HG02970 (cell line): ENCODE results near the gene TAGAP.

Experiments used
- ATAC-seq: cut with Tn5 transposase; IDR thresholded peaks from one replicate; pipeline ENCODE4 v1.9.1; 2021; ENCODE audit warnings: mild to moderate bottlenecking, moderate library complexity, moderate number of reproducible peaks; ENCODE audit not compliant: unreplicated experiment, low FRiP score

The TAGAP gene

DNA sequence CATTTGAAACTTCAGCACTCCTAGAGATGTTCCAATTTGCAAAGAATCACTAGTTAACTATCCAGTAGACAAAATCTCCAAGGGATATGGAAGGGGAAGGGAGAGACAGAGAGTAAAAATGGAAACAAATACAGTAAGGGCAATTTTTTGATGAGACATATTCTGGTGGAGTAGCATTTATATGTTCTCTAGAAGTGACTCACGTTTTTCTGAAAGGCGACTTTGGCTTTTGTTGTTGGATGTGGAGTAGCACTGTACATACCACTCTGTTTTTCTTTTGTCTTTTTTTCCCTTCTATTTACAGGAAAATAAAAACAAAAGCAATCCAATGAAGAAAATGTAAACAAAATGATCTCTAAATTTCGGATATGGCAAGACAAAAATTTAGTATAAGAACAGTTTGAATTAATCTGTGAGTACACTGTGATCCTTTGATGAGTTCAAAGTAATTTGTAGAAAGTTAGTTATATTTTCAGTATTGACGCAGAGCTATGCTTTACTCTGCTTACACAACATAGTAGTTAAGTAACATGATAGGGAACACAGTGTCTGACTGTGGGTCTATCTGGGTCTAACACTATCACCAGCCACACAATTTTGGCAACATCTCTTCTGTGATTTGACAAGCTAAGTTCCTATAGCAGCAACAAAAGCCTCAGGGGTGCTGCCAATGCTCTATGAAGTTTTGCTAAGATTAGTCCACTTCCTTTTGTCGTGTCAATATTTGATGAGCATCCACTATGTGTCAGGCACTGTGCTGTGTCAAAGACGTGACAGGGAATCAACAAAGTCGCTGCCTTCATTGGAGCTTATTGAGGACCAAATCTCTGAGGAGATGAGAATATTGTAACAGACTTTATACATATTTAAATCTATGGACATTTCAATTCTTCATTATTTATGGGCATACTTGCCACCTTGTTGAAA, 27.3 kb upstream of the TAGAP start:
- ATAC-seq: no peak

DNA sequence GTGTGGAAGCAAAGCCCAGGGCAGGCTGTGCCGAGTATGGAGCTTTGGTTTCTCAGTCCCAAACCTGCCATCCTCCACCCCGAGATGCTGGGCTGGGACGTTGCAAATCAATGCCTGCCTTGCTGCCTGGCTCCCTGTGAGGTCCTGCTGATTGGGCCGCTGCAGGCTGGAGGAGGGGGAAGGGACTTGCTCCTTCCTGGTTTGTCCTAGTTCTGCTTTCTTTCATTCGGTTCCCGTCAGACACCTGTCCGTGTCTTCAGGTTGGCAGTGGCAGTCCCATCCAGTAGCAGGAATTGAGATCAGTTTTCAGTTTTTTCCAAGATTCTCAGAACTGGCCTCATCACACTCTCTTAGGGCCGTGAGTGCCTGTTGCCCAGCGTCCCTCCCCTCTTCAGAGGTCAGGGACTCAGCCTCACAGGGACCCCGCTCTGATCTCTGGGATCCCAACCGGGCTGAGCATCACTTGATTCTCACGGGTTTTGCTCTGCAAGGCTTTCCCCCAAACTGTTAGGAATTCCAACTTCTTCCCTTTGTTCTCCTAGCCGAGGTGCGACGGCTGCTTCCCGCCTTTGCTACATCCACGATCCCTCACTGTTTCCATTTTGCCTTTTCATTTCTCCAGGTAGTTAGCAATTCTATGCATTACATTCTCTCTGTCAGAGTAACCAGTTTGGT, 24.2 kb upstream of the TAGAP start:
- no peak for ATAC-seq

DNA sequence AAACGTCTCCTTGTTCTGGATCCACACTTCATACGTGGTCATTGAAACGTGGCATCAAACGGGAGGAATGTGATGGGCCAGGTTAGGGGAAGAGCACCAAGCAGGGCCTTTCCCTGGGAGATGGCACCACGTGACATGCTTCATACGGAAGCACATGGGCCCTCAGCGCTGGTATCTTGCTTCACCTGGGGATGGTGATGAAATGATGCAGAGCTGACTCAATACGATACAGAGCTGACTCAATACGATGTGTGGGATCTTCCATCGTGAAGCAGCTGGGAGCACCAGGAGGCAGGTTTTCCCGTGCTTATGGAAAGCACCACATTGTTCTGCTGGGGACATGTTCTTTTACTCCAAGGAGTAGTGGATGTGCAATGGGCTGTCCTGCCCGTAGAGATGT, 22.5 kb upstream of the TAGAP start:
- ATAC-seq: no peak

- no peak for ATAC-seq
Observed at GRCh38 chr6:159066483-159066882, 21.7 kb upstream of the TAGAP start.

GRCh38 chr6:159065759-159066329, 21.1 kb upstream of the TAGAP start:
- no peak for ATAC-seq

GRCh38 chr6:159065091-159065490, 20.3 kb upstream of the TAGAP start:
- no peak for ATAC-seq

GRCh38 chr6:159064477-159064876, 19.7 kb upstream of the TAGAP start:
- ATAC-seq: no peak

DNA sequence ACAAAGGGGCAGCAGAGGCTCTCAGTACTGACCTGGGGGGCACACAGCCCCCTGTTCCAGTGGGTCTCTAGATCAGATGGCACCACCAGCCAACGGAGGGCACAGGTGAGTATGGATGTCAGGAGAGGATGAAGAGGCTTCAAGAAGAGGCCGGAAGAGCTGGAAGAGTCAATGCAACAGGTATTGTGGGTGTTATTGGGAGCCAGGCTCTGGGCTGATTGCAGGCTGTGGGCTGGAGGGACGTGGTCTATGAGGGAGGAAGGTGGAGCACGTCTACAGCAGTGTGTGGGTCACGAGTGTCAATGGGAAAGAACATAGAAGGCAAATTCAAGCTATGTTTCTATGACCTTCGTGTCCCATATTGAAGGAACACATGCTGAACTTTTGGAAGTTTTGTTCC, 18.8 kb upstream of the TAGAP start:
- ATAC-seq: no peak

GRCh38 chr6:159062976-159063375, 18.2 kb upstream of the TAGAP start:
- no peak for ATAC-seq

- ATAC-seq: no peak
Observed at GRCh38 chr6:159062564-159062945, 17.8 kb upstream of the TAGAP start.

- ATAC-seq: no peak
Observed at GRCh38 chr6:159061805-159062563, 17.2 kb upstream of the TAGAP start.

- no peak for ATAC-seq
Observed at GRCh38 chr6:159061146-159061545, 16.4 kb upstream of the TAGAP start.

DNA sequence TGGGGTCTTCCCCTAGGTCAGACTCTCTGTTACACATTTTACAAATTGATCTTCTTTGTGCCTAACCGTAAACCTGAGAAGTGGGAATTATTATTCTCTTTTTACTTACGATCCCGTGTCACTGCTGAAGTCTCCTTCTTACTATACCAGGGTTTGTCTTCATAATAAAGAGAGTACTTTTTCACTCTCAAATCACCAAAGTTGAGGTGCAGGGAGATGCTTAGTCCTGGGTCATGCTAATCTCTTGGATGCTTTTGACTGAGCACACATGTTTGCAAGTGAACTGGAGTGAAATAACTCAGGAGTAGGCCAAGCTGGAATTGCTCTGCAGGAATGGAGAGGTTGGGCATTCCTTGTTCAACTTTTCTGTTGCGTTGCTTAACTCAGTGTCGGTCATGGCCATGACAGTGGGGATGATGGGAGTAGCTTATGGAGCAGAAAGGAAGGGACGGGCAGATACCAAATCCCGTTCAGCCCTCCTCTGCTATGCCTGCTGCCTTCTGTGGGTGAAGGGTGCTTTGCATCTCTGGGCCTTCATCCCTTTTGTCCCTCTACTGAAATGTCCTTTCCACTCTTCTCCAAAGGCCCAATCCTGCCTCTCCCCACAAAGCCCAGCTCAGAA, 15.2 kb upstream of the TAGAP start:
- no peak for ATAC-seq

- no peak for ATAC-seq
Observed at GRCh38 chr6:159059141-159059540, 14.3 kb upstream of the TAGAP start.

DNA sequence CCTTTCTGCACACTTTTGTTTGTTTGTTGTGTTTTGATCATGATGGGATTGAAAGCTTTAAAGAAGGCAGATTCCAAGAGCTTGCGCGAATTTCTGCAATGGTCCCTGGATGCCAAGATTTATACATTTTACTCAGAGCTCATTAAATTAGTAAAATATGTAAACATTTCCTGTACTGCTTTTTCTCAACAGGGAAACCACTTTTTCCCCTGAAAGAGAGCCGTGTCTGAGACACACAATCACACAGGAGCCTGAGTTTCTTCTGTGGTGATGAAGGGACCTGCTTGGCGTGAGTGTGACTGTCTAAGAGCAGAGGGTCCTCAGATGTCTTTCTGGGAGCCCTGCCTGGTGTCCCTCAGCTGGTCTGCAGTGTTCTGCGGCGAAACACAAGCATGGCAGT, 12.1 kb upstream of the TAGAP start:
- ATAC-seq: no peak

- ATAC-seq: no peak
Observed at GRCh38 chr6:159056432-159056831, 11.6 kb upstream of the TAGAP start.

DNA sequence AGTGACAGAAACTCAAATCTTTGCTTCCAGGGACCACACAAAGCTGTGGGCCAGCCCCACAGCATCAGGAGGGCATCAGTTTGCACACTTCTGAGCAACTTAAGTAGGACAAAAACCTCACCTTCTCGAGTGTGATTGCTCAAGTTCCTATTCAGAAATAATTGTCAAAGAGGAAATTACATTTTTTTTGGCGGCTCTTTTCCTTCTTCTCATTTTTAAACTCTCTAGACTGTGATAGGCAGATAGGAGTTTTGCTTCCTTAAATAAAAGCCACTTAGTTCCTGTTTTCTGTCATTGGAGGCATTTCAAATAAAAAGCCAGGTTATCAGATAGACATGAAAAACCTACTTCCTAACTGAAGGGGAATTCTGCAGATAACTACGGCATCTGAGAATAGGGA, 11.2 kb upstream of the TAGAP start:
- ATAC-seq: no peak

GRCh38 chr6:159053781-159054398, 9.1 kb upstream of the TAGAP start:
- ATAC-seq: no peak

GRCh38 chr6:159052720-159053119, 7.9 kb upstream of the TAGAP start:
- ATAC-seq: no peak
